Measurements from ENCODE around the gene HFE. TPM values are rescaled to one million over a fixed set of nuclear protein-coding genes. Genes with fewer than 3 reads are reported as not detected.
A peak's percentile ranks its signal among the peaks of the same experiment; 100 is the strongest.

The HFE gene
- total and polyA plus RNA-seq, 10 of the 15 experiments (the other 5 are each of a cell fraction or from before 2014, with no cell fraction given): 0.52 to 5.9 (median 1.7) TPM

- H3K9me3 ChIP-seq (replicated peaks; ENCODE audit: control insufficient read depth, insufficient read depth, low read length): no peaks in the 10 kb centered on the region
- H3K27me3 ChIP-seq (replicated peaks in 1 of 2; ENCODE audit: control insufficient read depth in 2 of 2, insufficient read depth in 2 of 2, low read length in 1 of 2): no peaks in the 10 kb centered on the region
- ChIA-PET SMC1A (ENCODE audit: uncharacterized antibody, unreplicated experiment) (interaction anchor here (0.8 to 4.2 kb wide), 6 partner anchors 14 to 51 kb away, joined by 4 to 39 read pairs (median 8); a partner anchor contains a TSS), CTCF (interaction anchor here (0.7 to 1.8 kb wide), 6 partner anchors 14 to 51 kb away, joined by 3 to 16 read pairs (median 7); a partner anchor contains a TSS), RAD21 (ENCODE audit: unreplicated experiment) (interaction anchor here (0.9 to 2.0 kb wide), 7 partner anchors 10 to 24 kb away, joined by 3 to 11 read pairs (median 4); a partner anchor contains a TSS), POLR2A (interaction anchor here (0.5 to 2.6 kb wide), 14 partner anchors 8 to 1841 kb away, joined by 3 to 36 read pairs (median 4); a partner anchor contains a TSS)
- H4K20me1 ChIP-seq (ENCODE audit: control insufficient read depth, insufficient read depth): no peaks in the 10 kb centered on the region
- no peak for DNase-seq (ENCODE audit: low read depth, low spot score)
- H3K4me2 ChIP-seq (ENCODE audit: control insufficient read depth, insufficient read depth): peak overlapping the region; percentile 70
- ATAC-seq: peak; percentile 2
- no peaks in the 10 kb centered on the region for H3K79me2 ChIP-seq (ENCODE audit: control insufficient read depth, insufficient read depth, low read length)
- peak overlapping the region; percentile 97 for H3K27ac ChIP-seq (ENCODE audit: control insufficient read depth, insufficient read depth)
- peak overlapping the region; percentile 76 for H3K9ac ChIP-seq (ENCODE audit: control insufficient read depth, insufficient read depth, low read length)
- no peaks in the 10 kb centered on the region for H3K36me3 ChIP-seq (ENCODE audit: control insufficient read depth in 2 of 2, insufficient read depth in 2 of 2, low read length in 1 of 2)
- peak overlapping the region; percentile 42; the same call in 1 of the 2 replicates for H3K4me3 ChIP-seq
- intact Hi-C loops (cut with micrococcal nuclease; ENCODE audit: unreplicated experiment): loop anchor here (1.0 to 2.0 kb wide), 3 partner anchors 10 to 1087 kb away; a partner anchor contains a TSS
- WGBS (ENCODE audit: insufficient coverage, insufficient replicate concordance, low lambda C conversion rate, missing lambda C conversion rate): 9% methylated on average over 5 of the region's 5 CpGs
- BruUV-seq (replicated peaks): no TSS peak
- FAIRE-seq: no peak
- peak overlapping the region; percentile 55; the same call in 1 of the 2 replicates for H2AFZ ChIP-seq (ENCODE audit: control insufficient read depth, low read depth, low read length)
- in situ Hi-C loops (cut with MboI): no loop called here
- H3K4me1 ChIP-seq (ENCODE audit: control insufficient read depth, insufficient read depth, low read length): peaks cover 21% of the 10 kb centered on the region
- TF ChIP-seq SREBF1 (IDR thresholded peaks at IDR 0.05; ENCODE audit: low read length) (no peak), MLLT1 (IDR thresholded peaks at IDR 0.05) (peak; percentile 5; the same call in 1 of the 2 replicates), KLF5 (IDR thresholded peaks at IDR 0.05; ENCODE audit: partially characterized antibody) (no peak), ZNF622 (IDR thresholded peaks at IDR 0.05) (no peak), PRDM15 (CRISPR knock-in tag; IDR thresholded peaks at IDR 0.05) (peak; percentile 85), POU2F2 (IDR thresholded peaks at IDR 0.05; ENCODE audit: borderline replicate concordance, low read depth, low read length) (no peak; the same call in 2 of the 3 replicates), PKNOX1 (IDR thresholded peaks at IDR 0.05) (no peak), ESRRA (IDR thresholded peaks at IDR 0.05; ENCODE audit: low read length) (no peak), ZNF274 (IDR thresholded peaks at IDR 0.05; ENCODE audit: insufficient read depth, insufficient read length) (no peak), IRF4 (IDR thresholded peaks at IDR 0.05; ENCODE audit: low read depth, low read length) (no peak), MTA3 (IDR thresholded peaks at IDR 0.05; ENCODE audit: borderline replicate concordance, low read length) (peak; percentile 31), CEBPB (IDR thresholded peaks at IDR 0.05; ENCODE audit: borderline replicate concordance in 1 of 2, low read depth in 2 of 2, low read length in 2 of 2) (0 out of 4 replicates have a peak, but pooled peaks of 1 of the 2 experiments have one; percentile 7), BMI1 (IDR thresholded peaks at IDR 0.05; ENCODE audit: borderline replicate concordance) (peak; percentile 53; the same call in 1 of the 2 replicates), BHLHE40 (IDR thresholded peaks at IDR 0.05; ENCODE audit: borderline replicate concordance in 1 of 2, low read depth in 2 of 2, low read length in 1 of 2) (no peak; a peak in 1 of 4 replicates), ZNF384 (IDR thresholded peaks at IDR 0.05; ENCODE audit: borderline replicate concordance, low read depth, low read length) (no peak), NFIC (IDR thresholded peaks at IDR 0.05; ENCODE audit: low read depth, low read length) (peak; percentile 49), KDM1A (IDR thresholded peaks at IDR 0.05; ENCODE audit: borderline replicate concordance) (no peak), NRF1 (conservative IDR thresholded peaks at IDR 0.05; ENCODE audit: low read depth, low read length) (no peak)
These were observed 41.3 kb upstream of the HFE start for GRCh38 chr6:26045928-26046368.

Measured in GM12878 (cell line).